Activated naive CD4-positive, alpha-beta T cell (primary cell): Measurements from ENCODE around the gene TASL.
"Not testable (repeated sequence)": the region's sequence is repeated elsewhere in the genome, so short reads cannot be mapped to it uniquely, and the experiment has no call there.

ENCODE experiments used
- DNase-seq, 4 experiments: peaks; one replicate each; lab custom pipeline; 2025; lab: John Stamatoyannopoulos, UW

Gene TASL

GRCh38 chrX:30576881-30577280 is 685 bp downstream of the TASL start:
- no peak for DNase-seq

- DNase-seq, result no peak
Observed at GRCh38 chrX:30573125-30573524, 4.4 kb downstream of the TASL start.

- no peak for DNase-seq
Observed at GRCh38 chrX:30572678-30573077, 4.9 kb downstream of the TASL start.

DNA sequence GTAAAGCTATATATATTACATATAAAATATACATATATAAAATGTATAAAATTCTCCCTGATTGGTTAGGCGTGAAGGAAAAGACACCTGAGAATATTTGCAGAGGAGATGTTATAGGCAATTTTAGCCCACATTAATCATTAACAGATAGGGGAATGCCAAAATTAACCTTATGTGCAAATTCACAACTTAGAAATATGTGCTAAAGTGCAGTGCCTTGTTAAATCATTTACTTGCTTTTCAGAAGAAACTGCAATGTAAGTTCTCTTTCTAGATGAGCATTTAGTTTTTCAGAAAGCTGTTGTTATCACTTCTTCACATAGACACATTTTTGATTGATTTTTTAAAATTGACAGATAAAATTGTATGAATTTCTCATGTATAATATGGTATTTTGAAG is 5.6 kb downstream of the TASL start:
- DNase-seq, result no peak

GRCh38 chrX:30570505-30570904 is 7.1 kb downstream of the TASL start:
- DNase-seq, result no peak

- DNase-seq, result no peak
Observed at GRCh38 chrX:30568136-30568535, 9.4 kb downstream of the TASL start.

DNA sequence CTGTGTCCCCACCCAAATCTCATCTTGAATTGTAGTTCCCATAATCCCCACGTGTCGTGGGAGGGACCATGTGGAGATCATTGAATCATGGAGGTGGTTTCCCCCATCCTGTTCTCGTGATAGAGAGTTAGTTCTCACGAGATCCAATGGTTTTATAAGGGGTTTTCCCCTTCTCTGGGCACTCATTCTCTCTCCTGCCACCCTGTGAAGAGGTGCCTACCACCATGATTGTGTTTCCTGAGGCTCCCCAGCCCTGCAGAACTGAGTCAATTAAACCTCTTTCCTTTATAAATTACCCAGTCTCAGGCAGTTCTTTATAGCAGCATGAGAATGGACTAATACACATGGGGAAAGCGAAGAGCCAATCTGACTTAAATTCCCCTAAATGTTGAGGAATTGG is 14.5 kb downstream of the TASL start:
- DNase-seq, result not testable (repeated sequence)

DNA sequence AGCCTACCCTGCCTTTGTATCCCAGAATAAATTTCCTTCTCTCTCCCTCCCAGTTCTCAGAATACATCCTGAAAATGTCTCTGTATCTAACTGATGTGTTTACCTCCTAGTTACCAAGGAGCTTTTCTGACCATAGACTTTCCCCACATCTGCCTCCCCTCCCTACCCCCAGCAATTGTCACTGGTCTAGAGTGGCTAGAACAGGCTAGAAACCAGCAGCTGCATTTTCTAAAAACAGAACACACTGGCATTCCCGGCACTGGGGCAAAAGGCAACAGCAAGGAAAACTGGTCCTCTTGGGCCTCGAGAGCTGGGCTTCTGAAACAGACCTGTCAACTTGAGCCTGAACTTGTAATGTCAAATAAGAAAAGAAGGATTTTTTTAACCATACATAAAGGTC is 16.4 kb downstream of the TASL start:
- no peak for DNase-seq

DNA sequence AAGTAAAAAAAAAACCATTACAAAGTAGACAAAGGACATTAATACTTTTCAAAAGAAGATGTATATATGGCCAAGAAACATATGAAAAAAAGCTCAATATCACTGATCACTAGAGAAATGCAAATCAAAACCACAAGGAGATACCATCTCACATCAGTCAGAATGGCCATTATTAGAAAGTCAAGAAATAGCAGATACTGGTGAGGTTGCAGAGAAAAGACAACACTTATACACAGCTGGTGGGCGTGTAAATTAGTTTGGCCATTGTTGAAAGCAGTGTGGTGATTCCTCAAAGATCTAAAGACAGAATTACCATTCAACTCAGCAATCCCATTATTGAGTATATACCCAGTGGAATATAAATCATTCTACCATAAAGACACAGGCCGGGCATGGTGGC is 39.3 kb downstream of the TASL start:
- no peak for DNase-seq

- DNase-seq, result no peak
Observed at GRCh38 chrX:30533835-30534234, 43.7 kb downstream of the TASL start.

DNA sequence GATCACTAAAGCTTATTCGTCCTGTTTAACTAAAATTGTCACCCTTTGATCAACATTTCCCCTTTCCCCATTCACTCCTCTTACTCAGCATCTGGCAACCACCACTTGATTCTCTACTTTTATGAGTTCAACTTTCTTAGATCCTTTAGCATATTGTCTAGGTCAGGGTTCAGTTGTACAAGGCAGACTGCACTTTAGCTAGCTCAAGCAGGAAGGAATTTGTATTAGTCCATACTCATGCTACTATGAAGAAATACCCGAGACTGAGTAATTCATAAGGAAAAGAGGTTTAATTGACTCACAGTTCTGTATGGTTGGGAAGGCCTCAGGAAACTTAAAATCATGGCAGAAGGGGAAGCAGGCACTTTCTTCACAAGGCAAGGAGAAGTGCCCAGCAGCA is 44.3 kb downstream of the TASL start:
- DNase-seq, result no peak

DNA sequence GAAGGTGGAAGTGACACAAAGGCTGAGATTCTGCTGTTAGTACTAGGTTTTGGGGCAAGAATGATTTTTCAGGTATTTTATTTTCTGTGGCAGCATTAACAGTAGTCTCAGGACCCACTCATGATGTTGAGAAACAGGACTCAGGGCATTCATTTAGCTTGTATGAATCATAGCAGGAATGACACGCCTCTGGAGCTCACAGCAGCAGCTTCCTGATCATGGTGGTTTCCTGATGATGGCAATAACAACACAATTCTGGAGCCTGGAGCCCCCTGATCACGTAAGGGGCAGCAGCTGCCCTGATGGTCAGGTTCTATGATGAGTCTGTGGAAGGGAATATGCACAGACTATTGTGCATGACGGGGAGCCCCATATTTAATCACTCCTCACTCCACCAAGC is 47.0 kb downstream of the TASL start:
- no peak for DNase-seq

DNA sequence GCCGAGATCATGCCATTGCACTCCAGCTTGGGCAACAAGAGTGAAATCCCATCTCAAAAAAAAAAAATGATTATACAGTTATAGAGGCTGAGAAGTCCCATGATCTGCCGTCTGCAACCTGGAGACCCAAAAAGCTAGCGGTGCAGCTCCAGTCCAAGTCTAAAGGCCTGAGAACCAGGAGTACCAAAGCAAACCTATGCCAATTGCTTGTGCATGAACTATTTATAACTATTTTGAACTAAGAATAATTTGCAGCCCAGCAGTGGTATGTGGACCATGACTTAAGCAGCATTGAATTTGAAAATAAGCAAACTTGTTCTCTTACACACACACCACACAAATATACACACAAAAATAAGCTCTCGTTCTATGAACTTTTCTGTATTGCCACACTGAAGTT is 51.8 kb downstream of the TASL start:
- no peak for DNase-seq

DNA sequence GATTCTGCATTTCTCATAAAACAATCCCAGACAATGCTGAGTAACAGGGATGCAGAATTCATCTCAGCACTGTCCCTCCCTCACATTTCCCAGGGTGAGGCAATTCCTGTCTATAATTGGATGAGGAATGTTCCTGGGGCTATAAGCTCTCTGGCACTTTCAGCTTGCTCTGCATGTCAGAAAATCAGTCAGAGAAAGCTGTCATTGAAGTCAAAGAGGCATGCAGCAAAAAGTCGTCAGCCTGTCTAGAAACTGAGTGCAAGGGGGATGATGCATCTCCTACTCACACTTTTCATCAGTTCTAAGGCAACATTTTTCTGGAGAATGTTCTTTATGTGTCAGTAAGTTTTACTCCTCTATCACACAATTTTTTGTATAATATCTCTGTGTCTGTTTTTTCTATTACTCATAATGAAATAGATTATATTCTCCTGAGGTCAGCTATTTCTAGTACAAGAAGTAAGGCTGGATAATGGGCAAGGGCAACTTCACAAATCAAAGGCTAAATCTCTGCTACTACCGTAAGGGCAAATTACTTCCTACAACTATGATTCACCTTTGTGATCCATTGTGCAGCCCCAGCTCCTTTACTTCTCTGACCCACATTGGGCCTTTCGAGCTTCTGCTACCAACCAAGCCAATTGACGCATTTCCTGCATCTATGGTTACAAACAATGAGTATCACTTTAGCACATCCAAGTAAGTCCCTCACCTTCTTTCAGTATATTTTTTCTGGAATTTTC is 56.0 kb downstream of the TASL start:
- DNase-seq, result no peak

- no peak for DNase-seq
Observed at GRCh38 chrX:30513284-30513683, 64.3 kb downstream of the TASL start.
